Activated naive CD4-positive, alpha-beta T cell treated with anti-CD3 and anti-CD28 coated beads for 36 hours (primary cell): ENCODE data around the gene ZNF518B. TPM values are rescaled to one million over a fixed set of nuclear protein-coding genes. Genes with fewer than 3 reads are reported as not detected.

Experiments used
- CTCF ChIA-PET: fragments of 350-600 bp; sonication (Branson Sonifier 250); formaldehyde crosslinking; loops from one replicate; lab custom pipeline; 2021; ENCODE audit warnings: antibody characterized with exemption; lab: Charles Lee
- DNase-seq: peaks from one replicate; pipeline ENCODE4 v3.0.0-alpha.2; 2020
- H3K27ac Mint-ChIP-seq: one replicate; pipeline ENCODE4 v1.8.0; 2021; ENCODE audit warnings: mild to moderate bottlenecking, mixed read lengths
- H3K27me3 Mint-ChIP-seq: one replicate; pipeline ENCODE4 v1.8.0; 2021; ENCODE audit warnings: low read depth, mixed read lengths
- H3K36me3 Mint-ChIP-seq: one replicate; pipeline ENCODE4 v1.8.0; 2021; ENCODE audit warnings: low read depth, mixed read lengths
- H3K4me1 Mint-ChIP-seq: one replicate; pipeline ENCODE4 v1.8.0; 2021; ENCODE audit warnings: low read depth, mixed read lengths
- H3K4me3 Mint-ChIP-seq: one replicate; pipeline ENCODE4 v1.8.0; 2021; ENCODE audit warnings: mild to moderate bottlenecking, moderate library complexity, mixed read lengths
- H3K9me3 Mint-ChIP-seq: one replicate; pipeline ENCODE4 v1.8.0; 2021; ENCODE audit warnings: mixed read lengths
- intact Hi-C: fragments of 100-400 bp; cut with micrococcal nuclease; formaldehyde crosslinking; loops from one replicate; pipeline ENCODE4 v1.15.1; 2023
- total RNA-seq, 2 experiments: library from RNA; stranded (reverse); gene quantifications; one replicate each; pipeline ENCODE4 v1.2.3, GENCODE V29; 2021

ZNF518B gene
- total RNA-seq, 2 experiments from 2014 or later, result 10.7 to 11.2 TPM

GRCh38 chr4:10413177-10413576 lies 44.0 kb downstream of the ZNF518B start:
- H3K27ac Mint-ChIP-seq, result no peak overlapping the region
- no peak for DNase-seq
- intact Hi-C loops, result no loop called here
- H3K36me3 Mint-ChIP-seq, result no peaks in the 10 kb centered on the region
- CTCF ChIA-PET, result interaction anchor here (0.6 to 1.4 kb wide), 2 partner anchors 11 to 1265 kb away, joined by 3 to 6 read pairs; no protein-coding TSS in a partner anchor
- peaks cover 8% of the 10 kb centered on the region for H3K4me1 Mint-ChIP-seq
- no peaks in the 10 kb centered on the region for H3K9me3 Mint-ChIP-seq
- H3K4me3 Mint-ChIP-seq, result no peak overlapping the region
- no peaks in the 10 kb centered on the region for H3K27me3 Mint-ChIP-seq

GRCh38 chr4:10405672-10406071 lies 51.6 kb downstream of the ZNF518B start:
- intact Hi-C loops, result no loop called here
- CTCF ChIA-PET, result interaction anchor here (5.0 kb wide), 1 partner anchor 242 kb away, joined by 44 read pairs; no protein-coding TSS in a partner anchor
- no peaks in the 10 kb centered on the region for H3K9me3 Mint-ChIP-seq

GRCh38 chr4:10403633-10404445 lies 53.4 kb downstream of the ZNF518B start:
- intact Hi-C loops, result loop anchor here (1.0 to 5.0 kb wide), 6 partner anchors 135 to 702 kb away; no protein-coding TSS in a partner anchor
- Mint-ChIP-seq H3K27ac (no peak overlapping the region), H3K4me1 (no peaks in the 10 kb centered on the region), H3K9me3 (no peaks in the 10 kb centered on the region), H3K27me3 (no peaks in the 10 kb centered on the region), H3K36me3 (no peaks in the 10 kb centered on the region), H3K4me3 (no peak overlapping the region)
- CTCF ChIA-PET, result interaction anchor here (0.9 to 5.0 kb wide), 7 partner anchors 33 to 700 kb away, joined by 3 to 44 read pairs (median 3); no protein-coding TSS in a partner anchor
- peak; percentile 38 for DNase-seq

More at GRCh38 chr4:10405672-10406071, 51.6 kb downstream of the ZNF518B start:
- Mint-ChIP-seq H3K27me3 (no peaks in the 10 kb centered on the region), H3K36me3 (no peaks in the 10 kb centered on the region), H3K4me1 (no peaks in the 10 kb centered on the region), H3K4me3 (no peak overlapping the region), H3K27ac (no peak overlapping the region)
- DNase-seq, result no peak

- intact Hi-C loops, result no loop called here
- H3K36me3 Mint-ChIP-seq, result no peaks in the 10 kb centered on the region
- H3K9me3 Mint-ChIP-seq, result peaks cover 15% of the 10 kb centered on the region
- no peak for DNase-seq
- H3K27me3 Mint-ChIP-seq, result no peaks in the 10 kb centered on the region
- no peak overlapping the region for H3K4me3 Mint-ChIP-seq
- H3K27ac Mint-ChIP-seq, result no peak overlapping the region
- H3K4me1 Mint-ChIP-seq, result peaks cover 5% of the 10 kb centered on the region
- CTCF ChIA-PET, result no interaction called here
Measured at GRCh38 chr4:10395971-10396580, 61.1 kb downstream of the ZNF518B start.

Other genes starting within 250 kb of the ZNF518B start
- gene CLNK, start 227.3 kb upstream of the ZNF518B start, total RNA-seq, result not detected